ENCODE data around the gene MAML2. TPM values are rescaled to one million over a fixed set of nuclear protein-coding genes. Genes with fewer than 3 reads are reported as not detected.

MAML2 gene
- total RNA-seq, 1 experiment from 2014 or later: 2.9 TPM

DNA sequence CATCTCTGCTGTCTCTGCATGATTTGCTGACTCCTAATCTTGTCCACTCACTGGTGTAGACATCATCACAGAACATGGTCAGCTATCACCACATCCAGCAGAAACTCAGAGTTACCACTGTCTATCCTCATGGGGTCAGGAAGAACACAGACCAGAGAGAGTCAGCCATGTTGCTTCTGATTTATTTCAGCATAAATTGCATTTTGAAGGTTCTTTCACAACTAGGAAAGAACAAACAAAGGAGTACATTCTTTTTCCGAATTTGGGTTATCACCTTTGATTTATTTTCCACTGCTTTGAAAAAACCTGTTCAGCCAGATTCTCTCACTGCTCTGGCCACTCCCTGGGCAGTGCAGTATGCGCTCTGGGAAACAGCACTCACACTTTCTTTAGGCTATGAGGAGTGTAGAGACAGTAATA, 247.1 kb downstream of the MAML2 start:
- no peaks in the 10 kb centered on the region; the same call in 1 of the 2 replicates for H3K4me1 ChIP-seq (ENCODE audit: control insufficient read depth, insufficient read depth, low read length)
- no peak overlapping the region for H3K27ac ChIP-seq (ENCODE audit: low read length)
- no peaks in the 10 kb centered on the region for H3K9me3 ChIP-seq (ENCODE audit: control insufficient read depth, insufficient read depth, low read depth, low read length)
- no peak for DNase-seq (ENCODE audit: low read depth, low spot score)
- TF ChIP-seq POLR2AphosphoS5 (IDR thresholded peaks at IDR 0.05; ENCODE audit: low read depth, low read length): no peak
- no peak for TF ChIP-seq TCF7L2 (IDR thresholded peaks at IDR 0.05; ENCODE audit: low read depth, low read length)
- TF ChIP-seq, protein P1, sequence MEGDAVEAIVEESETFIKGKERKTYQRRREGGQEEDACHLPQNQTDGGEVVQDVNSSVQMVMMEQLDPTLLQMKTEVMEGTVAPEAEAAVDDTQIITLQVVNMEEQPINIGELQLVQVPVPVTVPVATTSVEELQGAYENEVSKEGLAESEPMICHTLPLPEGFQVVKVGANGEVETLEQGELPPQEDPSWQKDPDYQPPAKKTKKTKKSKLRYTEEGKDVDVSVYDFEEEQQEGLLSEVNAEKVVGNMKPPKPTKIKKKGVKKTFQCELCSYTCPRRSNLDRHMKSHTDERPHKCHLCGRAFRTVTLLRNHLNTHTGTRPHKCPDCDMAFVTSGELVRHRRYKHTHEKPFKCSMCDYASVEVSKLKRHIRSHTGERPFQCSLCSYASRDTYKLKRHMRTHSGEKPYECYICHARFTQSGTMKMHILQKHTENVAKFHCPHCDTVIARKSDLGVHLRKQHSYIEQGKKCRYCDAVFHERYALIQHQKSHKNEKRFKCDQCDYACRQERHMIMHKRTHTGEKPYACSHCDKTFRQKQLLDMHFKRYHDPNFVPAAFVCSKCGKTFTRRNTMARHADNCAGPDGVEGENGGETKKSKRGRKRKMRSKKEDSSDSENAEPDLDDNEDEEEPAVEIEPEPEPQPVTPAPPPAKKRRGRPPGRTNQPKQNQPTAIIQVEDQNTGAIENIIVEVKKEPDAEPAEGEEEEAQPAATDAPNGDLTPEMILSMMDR (IDR thresholded peaks at IDR 0.05): no peak
- TF ChIP-seq SIN3A (IDR thresholded peaks at IDR 0.05; ENCODE audit: borderline replicate concordance, insufficient read depth, low read depth, low read length): no peak
- TF ChIP-seq, protein P2, sequence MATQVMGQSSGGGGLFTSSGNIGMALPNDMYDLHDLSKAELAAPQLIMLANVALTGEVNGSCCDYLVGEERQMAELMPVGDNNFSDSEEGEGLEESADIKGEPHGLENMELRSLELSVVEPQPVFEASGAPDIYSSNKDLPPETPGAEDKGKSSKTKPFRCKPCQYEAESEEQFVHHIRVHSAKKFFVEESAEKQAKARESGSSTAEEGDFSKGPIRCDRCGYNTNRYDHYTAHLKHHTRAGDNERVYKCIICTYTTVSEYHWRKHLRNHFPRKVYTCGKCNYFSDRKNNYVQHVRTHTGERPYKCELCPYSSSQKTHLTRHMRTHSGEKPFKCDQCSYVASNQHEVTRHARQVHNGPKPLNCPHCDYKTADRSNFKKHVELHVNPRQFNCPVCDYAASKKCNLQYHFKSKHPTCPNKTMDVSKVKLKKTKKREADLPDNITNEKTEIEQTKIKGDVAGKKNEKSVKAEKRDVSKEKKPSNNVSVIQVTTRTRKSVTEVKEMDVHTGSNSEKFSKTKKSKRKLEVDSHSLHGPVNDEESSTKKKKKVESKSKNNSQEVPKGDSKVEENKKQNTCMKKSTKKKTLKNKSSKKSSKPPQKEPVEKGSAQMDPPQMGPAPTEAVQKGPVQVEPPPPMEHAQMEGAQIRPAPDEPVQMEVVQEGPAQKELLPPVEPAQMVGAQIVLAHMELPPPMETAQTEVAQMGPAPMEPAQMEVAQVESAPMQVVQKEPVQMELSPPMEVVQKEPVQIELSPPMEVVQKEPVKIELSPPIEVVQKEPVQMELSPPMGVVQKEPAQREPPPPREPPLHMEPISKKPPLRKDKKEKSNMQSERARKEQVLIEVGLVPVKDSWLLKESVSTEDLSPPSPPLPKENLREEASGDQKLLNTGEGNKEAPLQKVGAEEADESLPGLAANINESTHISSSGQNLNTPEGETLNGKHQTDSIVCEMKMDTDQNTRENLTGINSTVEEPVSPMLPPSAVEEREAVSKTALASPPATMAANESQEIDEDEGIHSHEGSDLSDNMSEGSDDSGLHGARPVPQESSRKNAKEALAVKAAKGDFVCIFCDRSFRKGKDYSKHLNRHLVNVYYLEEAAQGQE (IDR thresholded peaks at IDR 0.05; ENCODE audit: insufficient read depth in 1 of 2, low read depth in 2 of 2, low read length in 1 of 2): no peak
- H3K4me3 ChIP-seq (ENCODE audit: low read depth in 2 of 2, low read length in 2 of 2): no peak overlapping the region
- in situ Hi-C loops (cut with HindIII; ENCODE audit: low pct_unique_long_range_greater_than_20kb, low sequenced_read_pairs) (no loop called here), intact Hi-C loops (cut with micrococcal nuclease; ENCODE audit: unreplicated experiment) (no loop called here)
- CTCF ChIA-PET: no interaction called here
- no peaks in the 10 kb centered on the region for H3K27me3 ChIP-seq (ENCODE audit: control insufficient read depth, insufficient read depth, low read length)
- BruUV-seq (replicated peaks): no TSS peak
- no peaks in the 10 kb centered on the region for H3K36me3 ChIP-seq (ENCODE audit: control insufficient read depth, insufficient read depth, low read length)
- ATAC-seq: no peak
- POLR2A ChIA-PET: no interaction called here

DNA sequence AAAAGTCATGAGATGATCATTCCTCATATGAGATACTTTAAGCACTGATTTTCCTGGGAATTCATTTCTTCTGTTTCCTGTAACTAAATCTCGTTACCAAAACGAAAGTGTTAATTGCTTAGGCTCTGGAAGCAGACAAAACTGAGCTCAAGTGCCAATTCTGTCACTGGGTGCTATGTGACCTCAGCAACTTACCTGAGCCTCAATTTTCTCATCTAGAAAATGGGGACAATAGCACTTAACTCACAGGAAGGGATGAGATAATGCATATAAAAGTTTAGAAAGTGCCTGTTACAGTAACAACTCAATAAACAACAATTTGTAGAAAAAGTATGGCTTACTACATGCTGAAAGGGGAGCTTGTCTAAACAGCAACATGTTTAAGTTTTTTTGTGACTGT, 248.8 kb downstream of the MAML2 start:
- CTCF ChIA-PET: interaction anchor here (0.7 kb wide), 1 partner anchor 245 kb away, joined by 3 read pairs; no protein-coding TSS in a partner anchor
- no TSS peak for BruUV-seq (replicated peaks)
- Histone ChIP-seq H3K36me3 (ENCODE audit: control insufficient read depth, insufficient read depth, low read length) (no peaks in the 10 kb centered on the region), H3K9me3 (ENCODE audit: control insufficient read depth, insufficient read depth, low read depth, low read length) (no peaks in the 10 kb centered on the region), H3K4me1 (ENCODE audit: control insufficient read depth, insufficient read depth, low read length) (no peaks in the 10 kb centered on the region; the same call in 1 of the 2 replicates), H3K4me3 (ENCODE audit: low read depth in 2 of 2, low read length in 2 of 2) (no peak overlapping the region), H3K27me3 (ENCODE audit: control insufficient read depth, insufficient read depth, low read length) (no peaks in the 10 kb centered on the region), H3K27ac (ENCODE audit: low read length) (no peak overlapping the region)
- intact Hi-C loops (cut with micrococcal nuclease; ENCODE audit: unreplicated experiment) (no loop called here), in situ Hi-C loops (cut with HindIII; ENCODE audit: low pct_unique_long_range_greater_than_20kb, low sequenced_read_pairs) (no loop called here)
- no peak for ATAC-seq
- POLR2A ChIA-PET: no interaction called here
- no peak for DNase-seq (ENCODE audit: low read depth, low spot score)
- TF ChIP-seq, protein P1 (IDR thresholded peaks at IDR 0.05): no peak
- TF ChIP-seq POLR2AphosphoS5 (IDR thresholded peaks at IDR 0.05; ENCODE audit: low read depth, low read length) (no peak), SIN3A (IDR thresholded peaks at IDR 0.05; ENCODE audit: borderline replicate concordance, insufficient read depth, low read depth, low read length) (no peak), TCF7L2 (IDR thresholded peaks at IDR 0.05; ENCODE audit: low read depth, low read length) (no peak)
- TF ChIP-seq, protein P2 (IDR thresholded peaks at IDR 0.05; ENCODE audit: insufficient read depth in 1 of 2, low read depth in 2 of 2, low read length in 1 of 2): no peak

Measured in Panc1 (cell line).